GM18517 (cell line): ENCODE results near the gene ACE2.
"Not testable (repeated sequence)": the region's sequence is repeated elsewhere in the genome, so short reads cannot be mapped to it uniquely, and the experiment has no call there.

Experiments
- ATAC-seq: cut with Tn5 transposase; IDR thresholded peaks from one replicate; pipeline ENCODE4 v1.9.1; 2021; ENCODE audit warnings: mild to moderate bottlenecking, moderate library complexity; ENCODE audit not compliant: unreplicated experiment

The ACE2 gene

GRCh38 chrX:15600745-15601144 lies at the start of gene ACE2:
TSS of gene ACE2 (minus strand) at chrX:15600960. CDS start at chrX:15600911, 49 bp downstream.
- no peak for ATAC-seq

- not testable (repeated sequence) for ATAC-seq
Measured at GRCh38 chrX:15647510-15647909, 46.8 kb upstream of the ACE2 start.

- no peak for ATAC-seq
Measured at GRCh38 chrX:15646543-15646942, 45.8 kb upstream of the ACE2 start.

- no peak for ATAC-seq
Measured at GRCh38 chrX:15646031-15646430, 45.3 kb upstream of the ACE2 start.

GRCh38 chrX:15645266-15645665 lies 44.5 kb upstream of the ACE2 start:
- ATAC-seq: no peak

GRCh38 chrX:15644560-15644872 lies 43.8 kb upstream of the ACE2 start:
- no peak for ATAC-seq

GRCh38 chrX:15643786-15644559 lies 43.2 kb upstream of the ACE2 start:
- ATAC-seq: no peak

- ATAC-seq: no peak
Measured at GRCh38 chrX:15631637-15632036, 30.9 kb upstream of the ACE2 start.

GRCh38 chrX:15623054-15623453 lies 22.3 kb upstream of the ACE2 start:
- ATAC-seq: no peak

GRCh38 chrX:15619053-15619755 lies 18.4 kb upstream of the ACE2 start:
- ATAC-seq: no peak

GRCh38 chrX:15617111-15617510 lies 16.4 kb upstream of the ACE2 start:
- no peak for ATAC-seq

GRCh38 chrX:15616531-15616930 lies 15.8 kb upstream of the ACE2 start:
- ATAC-seq: no peak

GRCh38 chrX:15607067-15607466 lies 6.3 kb upstream of the ACE2 start:
- no peak for ATAC-seq

- ATAC-seq: no peak
Measured at GRCh38 chrX:15606136-15606535, 5.4 kb upstream of the ACE2 start.

GRCh38 chrX:15605226-15605625 lies 4.5 kb upstream of the ACE2 start:
- ATAC-seq: no peak

- no peak for ATAC-seq
Measured at GRCh38 chrX:15602761-15603160, 2.0 kb upstream of the ACE2 start.

- no peak for ATAC-seq
Measured at GRCh38 chrX:15601932-15602331, 1.2 kb upstream of the ACE2 start.

- ATAC-seq: no peak
Measured at GRCh38 chrX:15600049-15600448, 711 bp downstream of the ACE2 start.

GRCh38 chrX:15599461-15599860 lies 1.3 kb downstream of the ACE2 start:
- ATAC-seq: no peak

GRCh38 chrX:15598026-15598425 lies 2.7 kb downstream of the ACE2 start:
- no peak for ATAC-seq

- ATAC-seq: no peak
Measured at GRCh38 chrX:15594371-15594770, 6.4 kb downstream of the ACE2 start.
